T1000 (cell line): ENCODE measurements around the gene PRR29.
"Not testable (repeated sequence)": the region's sequence is repeated elsewhere in the genome, so short reads cannot be mapped to it uniquely, and the experiment has no call there.

ENCODE experiments used
- DNase-seq: peaks from one replicate; lab custom pipeline; 2025; ENCODE audit warnings: mixed read lengths; lab: John Stamatoyannopoulos, UW

PRR29 gene

DNA sequence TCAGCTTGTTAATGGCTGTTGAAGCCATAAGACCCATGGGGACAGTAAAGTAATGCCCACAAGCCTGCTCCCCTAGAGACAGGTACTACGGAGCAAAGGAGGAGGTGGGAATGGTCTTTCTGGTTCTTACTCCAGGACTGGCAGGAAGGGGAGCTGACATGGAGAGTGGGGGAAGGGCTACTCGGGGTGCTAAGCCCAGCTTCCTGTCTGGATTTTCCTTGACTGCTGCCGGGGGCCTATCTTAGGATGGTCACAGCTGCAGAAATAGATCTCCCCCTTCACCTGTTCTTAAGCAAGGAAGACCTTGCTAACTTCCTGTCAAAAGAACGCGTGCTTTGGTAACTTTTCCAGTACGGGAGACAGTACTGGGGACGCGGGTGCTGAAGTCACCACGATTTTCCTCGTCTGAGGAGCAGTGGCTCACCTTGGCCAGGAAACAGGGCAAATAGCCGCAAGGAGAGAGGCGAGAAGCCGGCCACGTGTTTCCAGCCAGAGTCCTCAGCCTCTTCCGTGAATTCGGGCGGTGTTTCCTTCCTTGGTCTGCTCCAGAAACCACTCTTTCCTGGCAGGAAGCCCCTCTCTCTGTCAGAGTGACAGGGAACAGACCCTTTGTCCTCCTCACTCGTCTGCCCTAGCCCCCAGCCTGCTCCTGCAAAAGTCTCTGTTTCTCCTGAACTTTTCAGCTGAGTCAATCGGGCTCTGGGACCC lies 656 bp upstream of the PRR29 start:
- DNase-seq = no peak

GRCh38 chr17:63998721-63999679 lies 849 bp downstream of the PRR29 start:
- no peak for DNase-seq

DNA sequence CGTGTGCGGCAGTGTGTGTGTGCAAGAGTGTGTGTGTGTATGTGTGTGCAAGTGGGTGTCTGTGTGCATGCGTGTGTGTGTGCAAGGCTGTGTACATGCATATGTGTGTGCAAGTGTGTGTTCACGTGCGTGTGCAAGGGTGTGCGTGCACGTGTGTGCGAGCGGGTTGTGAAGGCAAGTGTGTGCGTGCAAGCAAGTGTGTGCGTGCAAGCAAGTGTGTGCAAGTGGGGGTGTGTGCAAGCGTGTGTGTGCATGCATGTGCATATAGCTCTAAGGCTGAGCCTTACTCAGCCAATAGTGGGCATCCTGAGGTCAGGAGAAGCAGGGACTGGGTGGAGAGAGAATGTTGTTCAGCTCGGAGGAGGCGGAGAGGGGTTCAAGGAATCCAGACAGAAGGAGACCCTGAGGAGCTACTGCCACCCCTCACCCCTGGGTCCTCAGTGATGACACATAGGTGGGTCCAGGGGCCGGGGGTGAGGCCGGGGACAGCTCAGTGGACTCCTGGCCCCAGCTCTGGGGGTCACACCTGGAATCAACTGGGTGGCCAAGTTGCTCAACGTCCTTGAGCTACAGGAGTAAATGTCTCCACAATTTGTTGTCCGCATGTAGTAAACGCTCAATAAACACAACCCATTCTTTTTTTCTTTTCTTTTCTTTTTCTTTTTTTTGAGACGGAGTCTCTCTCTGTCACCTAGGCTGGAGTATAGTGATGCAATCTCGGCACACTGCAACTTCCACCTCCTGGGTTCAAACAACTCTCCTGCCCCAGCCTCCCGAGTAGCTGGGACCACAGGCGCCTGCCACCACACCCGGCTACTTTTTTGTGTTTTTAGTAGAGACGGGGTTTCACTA lies 1.8 kb downstream of the PRR29 start:
- DNase-seq = no peak

DNA sequence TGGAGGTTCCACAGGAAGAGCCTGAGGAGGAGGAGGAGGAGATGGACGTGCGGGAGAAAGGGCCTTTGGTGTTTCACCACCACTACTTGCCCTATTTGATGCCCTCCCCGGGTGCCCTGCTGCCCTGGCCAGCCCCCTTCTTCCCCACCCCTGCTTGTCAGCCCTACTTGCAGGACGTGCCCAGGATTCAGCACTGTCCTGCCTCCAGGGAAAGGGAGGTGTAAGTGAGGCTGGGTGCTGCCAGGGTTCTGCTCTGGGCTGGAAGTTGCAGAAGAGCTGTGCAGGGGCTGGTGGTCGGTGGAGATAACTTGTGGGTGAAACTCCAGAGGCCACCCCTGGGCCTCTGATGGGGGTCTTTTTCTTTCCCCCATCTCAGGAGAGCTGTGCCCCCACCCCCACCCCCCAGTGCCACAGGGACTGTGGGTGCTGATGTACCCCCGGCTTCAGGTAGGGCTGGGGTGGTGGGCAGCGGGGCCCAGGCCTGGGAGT lies 3.0 kb downstream of the PRR29 start:
- DNase-seq = no peak

DNA sequence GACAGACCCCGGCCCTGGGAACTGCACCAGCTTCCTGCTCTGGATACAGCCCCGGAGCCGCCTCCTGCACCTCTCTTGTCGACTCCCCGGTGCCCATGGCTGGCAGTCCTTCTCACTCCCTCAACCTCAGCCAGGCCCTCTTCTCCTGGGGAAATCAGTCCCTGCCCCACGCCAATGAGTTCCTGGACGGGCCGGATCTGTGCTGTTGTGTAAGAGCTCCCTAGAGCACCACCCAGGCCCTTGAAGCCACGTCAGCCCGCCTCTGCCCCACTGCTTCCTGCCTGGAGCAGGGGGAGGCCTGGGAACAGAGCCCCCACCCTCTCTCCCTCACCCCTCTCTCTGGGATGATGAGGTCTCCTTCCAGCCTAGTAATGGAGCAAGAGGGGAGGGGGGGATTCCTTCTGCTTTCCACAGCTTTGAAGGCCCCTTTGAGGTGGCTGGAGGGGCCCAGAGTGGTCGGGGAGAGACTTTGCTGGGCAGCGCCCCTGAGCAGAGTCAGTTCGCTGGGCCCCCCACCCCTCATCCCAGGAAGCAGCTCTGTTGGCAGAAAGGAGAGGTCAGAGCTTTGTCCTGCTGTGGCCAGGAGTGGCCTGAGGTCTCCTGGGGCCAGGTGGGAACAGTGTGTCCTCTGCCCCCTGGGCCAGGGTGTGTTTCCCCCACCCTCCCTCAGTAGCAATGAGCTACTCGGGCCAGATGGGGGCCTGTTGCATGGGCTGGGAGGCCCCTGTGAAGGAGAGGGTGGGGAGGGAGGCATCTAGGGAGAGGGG lies 3.8 kb downstream of the PRR29 start:
- DNase-seq = no peak

DNA sequence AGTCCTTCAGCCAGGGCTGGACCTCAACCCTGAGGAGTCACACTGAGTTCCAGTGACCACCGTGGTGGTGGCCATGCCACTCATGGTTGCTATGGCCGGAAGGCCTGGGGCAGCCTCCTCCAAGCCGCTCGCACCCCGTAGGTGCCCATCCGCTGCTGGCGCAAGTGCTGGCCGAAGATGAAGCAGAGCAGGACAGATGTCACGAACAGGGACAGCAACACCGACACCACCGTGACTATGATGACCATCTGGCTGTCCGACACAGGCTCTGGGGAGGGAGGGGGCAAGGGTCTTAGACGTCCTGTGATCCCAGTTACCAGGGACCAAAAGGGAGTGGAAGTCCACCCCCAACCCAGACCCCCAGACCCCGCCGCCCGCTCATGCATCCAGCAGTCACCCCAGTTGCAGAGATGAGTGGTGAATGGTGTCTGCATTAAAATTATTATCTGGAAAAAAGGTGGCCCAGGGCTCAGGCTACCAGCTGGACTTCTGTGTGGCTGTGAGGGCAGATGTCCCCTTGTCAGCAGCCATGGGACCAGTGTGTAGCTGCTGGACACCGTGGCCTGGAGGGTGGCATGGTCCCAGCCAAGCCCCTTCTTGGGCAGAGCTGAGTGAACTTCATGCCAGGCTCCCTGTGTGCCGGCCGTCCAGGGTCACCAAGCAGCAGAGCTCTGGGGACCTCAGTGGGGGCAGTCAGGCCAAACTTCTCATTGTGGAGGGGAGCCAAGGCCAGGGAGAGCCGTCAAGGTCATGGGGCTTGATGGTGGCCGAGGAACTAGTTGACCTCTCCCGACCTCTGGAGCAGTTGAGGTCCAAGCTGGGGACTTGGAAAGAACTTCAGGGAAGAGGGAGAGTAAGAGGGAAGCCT lies 4.7 kb downstream of the PRR29 start:
- DNase-seq = no peak

DNA sequence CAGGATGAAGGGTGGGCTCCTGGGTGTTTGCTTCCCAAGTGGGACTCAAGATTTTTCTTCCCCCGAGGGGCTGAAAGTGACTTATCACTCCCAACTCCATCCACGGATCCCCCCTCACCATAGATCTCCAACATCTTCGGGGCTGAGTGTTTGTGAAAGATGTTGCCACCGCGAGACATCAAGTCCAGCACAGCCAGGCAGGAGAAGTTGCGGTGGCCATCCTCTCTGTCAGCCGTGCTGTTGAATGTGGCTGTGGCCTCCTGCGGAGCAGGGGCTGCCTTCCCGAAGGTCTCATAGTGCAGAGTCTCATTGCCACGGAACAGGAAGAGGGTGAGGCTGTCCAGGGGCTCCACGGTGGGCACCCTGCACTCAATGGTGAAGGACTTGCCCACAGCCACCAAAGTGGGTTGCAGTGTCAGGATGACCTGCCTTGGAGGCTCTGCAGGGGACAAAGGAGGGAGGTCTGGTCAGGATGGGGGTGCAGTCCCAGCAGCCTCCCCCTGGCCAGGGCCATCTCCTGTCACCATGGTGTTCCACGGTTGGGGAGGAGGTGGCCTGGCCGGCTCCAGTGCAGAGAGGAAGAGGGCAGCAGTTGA lies 5.5 kb downstream of the PRR29 start:
- DNase-seq = no peak

DNA sequence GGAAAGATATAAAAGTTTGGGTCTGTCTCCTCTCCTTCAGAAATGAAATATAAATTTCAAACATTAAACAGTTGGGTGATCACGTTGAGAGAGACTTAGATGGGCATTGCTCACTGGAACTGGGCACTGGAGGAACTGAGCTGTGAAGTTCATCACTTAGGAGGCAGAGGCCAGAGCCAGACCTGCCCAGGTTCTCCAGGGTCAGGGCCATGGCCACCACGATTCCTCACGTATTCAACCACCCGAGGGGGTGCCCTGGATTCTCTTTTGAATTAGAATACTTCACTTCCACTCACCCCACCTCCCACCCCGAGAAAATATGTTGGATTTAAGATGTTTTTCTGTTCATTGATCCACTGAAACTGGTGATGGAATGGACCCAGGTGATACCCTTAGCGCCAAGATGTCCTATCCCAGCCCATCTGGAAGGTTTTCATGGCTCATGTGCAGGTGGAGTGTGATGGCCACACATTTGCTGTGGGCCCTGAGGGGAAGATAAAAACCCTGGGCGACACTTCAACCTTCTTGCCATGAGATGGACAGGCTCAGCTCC lies 6.1 kb downstream of the PRR29 start:
- no peak for DNase-seq

DNA sequence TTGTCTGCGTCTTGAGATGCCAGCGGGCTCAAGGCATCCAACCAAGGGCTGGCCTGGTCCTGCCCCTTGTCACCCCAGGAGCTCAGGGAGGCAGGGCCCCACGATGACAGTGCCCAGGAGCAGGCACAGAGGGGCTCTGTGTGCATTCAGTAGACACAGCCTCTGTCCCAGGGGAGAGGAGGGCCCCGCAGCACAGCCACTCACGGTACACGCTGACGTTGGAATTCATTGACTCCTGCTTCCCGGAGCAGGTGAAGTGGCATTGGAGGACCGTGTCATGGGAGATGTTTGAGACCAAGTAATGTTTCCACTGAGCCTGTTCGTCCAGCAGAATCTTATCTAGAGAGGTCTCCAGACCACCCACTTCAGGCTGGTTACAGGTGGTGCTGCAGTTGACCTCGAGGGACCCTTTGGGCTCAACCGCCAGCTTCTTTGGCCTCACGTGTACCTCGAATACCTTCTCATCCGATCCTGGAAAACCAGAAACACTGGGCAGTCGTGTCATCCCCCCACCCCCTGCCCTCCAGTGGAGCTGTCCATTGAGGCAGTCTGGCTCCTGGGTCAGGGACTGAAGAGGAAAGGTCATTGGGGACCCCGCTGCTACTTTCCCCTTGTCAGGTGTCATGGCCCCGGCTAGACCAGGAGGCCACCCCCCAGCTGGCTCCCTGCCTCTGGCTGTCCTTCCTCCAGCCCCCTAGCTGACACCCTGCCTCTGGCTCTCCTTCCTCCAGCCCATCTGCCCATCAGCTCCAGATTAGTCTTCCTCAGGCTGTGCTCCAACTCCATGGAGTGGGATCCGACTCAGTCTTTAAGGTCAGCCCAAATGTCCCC lies 7.0 kb downstream of the PRR29 start:
- DNase-seq = no peak

GRCh38 chr17:64005734-64006167 lies 7.6 kb downstream of the PRR29 start:
- no peak for DNase-seq

DNA sequence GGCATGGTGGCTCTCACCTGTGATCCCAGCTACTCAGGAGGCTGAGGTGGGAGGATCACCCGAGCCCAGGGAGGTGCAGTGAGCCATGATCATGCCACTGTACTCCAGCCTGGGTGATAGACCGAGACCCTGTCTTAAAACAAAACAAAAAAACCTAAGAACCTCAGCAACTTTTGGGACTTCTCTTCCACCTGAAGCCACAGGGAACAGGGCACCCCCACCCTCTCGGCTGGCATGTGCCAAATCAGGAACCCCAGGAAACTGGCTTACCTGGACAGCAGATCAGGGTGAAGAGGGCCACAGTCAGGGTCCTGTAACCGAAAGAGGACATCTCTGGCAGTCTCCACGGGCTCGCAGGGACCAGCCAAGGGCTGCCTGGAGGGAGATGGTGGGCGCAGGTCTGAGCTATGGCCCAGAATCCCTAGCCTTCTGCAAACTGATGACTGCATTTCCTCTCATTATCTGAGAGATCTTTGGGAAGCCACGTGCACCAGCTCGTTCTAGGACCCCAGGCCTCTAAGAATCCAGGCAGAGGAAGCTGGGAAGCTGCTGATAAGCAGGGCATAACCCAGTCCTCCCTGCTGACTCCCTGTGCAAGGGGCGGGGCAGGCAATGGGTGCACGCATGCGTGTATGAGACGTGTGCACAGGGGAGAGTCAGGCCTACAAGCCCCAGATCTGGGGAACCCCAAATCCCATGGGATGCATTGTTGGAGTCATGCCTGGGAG lies 8.4 kb downstream of the PRR29 start:
- no peak for DNase-seq

DNA sequence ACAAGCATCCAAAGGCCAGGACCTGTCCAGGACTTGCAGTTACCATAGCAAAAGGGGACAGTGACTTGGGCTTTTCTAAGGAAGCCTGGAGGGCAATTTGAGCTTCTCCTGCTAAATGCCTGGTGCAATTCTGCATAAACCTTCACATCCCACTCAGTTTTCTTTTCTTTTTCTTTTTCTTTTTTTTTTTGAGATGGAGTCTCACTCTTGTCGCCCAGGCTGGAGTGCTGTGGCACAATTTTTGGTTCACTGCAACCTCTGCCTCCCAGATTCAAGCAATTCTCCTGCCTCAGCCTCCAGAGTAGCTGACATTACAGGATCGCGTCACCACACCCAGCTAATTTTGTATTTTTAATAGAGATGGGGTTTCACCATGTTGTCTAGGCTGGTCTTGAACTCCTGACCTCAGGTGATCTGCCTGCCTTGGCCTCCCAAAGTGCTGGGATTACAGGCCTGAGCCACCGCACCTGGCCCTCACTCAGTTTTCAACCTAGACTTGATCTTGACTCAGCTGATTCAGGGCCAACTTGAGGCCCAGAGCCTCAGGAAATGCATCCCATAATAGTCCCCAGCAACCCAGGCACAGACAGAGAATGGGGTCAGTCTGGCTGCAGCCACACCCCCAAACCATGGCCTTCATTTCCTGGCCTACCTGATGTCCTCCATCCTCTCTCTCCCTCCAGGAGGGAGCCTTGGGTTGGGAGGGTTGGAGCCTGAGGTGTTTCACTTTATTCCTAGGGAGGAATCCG lies 9.1 kb downstream of the PRR29 start:
- not testable (repeated sequence) for DNase-seq

DNA sequence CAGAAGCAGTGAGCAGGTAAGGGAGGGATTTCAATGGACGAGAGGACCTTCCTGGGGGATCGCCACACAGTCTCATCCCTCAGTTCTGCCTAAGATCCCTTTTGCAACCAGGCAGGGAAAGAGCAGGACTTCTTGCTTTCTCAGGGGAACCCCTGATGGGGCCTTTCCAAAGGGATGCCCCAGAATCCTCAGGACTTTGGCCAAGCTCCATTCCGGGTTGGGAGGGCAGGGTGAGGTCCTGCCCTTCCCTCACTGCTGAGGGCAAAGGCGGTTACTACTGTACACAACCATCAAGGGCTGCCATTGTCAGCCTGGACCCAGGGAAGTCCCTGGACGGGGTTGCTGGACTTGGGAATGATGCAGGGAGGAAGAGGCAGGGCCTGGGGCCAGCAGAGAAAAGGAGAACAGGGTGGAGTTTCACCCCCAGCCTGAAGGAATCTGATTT lies 9.7 kb downstream of the PRR29 start:
- DNase-seq = no peak

DNA sequence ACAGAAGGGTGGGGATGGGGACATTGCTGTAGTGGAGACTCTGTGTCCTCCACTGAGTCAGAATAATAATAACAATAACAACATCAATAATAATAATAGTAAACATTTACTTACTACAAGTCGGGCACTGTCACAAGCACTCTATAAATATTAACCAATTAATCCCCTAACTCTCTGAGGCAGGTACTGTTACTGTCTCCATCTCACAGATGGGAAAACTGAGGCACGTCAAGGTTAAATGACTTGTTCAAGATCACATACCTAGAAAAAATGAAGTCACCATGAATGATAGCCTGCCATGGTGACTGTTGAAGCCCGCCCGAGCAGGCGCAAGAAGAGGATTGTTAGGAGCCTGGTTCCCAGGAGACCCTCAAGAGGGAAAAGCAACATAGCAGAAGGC lies 10.2 kb downstream of the PRR29 start:
- DNase-seq = no peak

DNA sequence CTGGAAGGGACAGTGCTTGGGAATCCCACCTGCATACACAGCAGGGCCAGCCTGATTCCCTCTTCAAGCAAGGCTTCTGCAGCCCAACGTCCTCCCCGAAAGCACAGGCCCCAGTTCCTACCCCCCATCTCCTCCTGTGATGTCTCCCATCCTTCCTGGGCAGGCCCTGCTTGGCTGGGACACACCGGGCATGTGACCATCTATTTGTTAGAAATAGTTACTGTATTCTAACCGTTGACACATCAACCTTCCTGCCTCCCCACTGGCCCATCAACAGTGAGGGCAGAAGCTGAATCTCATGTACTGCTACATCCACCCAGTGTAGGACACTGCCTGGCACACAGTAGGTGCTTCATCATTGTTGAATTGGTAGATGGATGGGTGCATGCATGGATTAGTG lies 10.7 kb downstream of the PRR29 start:
- no peak for DNase-seq

GRCh38 chr17:64009571-64010402 lies 11.6 kb downstream of the PRR29 start:
- DNase-seq = no peak
